NCI-H345 treated with DMSO at 0.1 percent for 48 hours (cell line): ENCODE measurements around the gene GFAP.

Source experiments
- DNase-seq: peaks from one replicate; lab custom pipeline; 2025; ENCODE audit not compliant: unreplicated experiment; lab: John Stamatoyannopoulos, UW

The GFAP gene

GRCh38 chr17:44915862-44916780, 821 bp upstream of the GFAP start:
- no peak for DNase-seq

- DNase-seq: no peak
Observed at GRCh38 chr17:44914698-44915271, 515 bp downstream of the GFAP start.

- DNase-seq: no peak
Observed at GRCh38 chr17:44914148-44914547, 1.2 kb downstream of the GFAP start.

GRCh38 chr17:44913676-44914075, 1.6 kb downstream of the GFAP start:
- DNase-seq: no peak

- DNase-seq: no peak
Observed at GRCh38 chr17:44912763-44913544, 2.3 kb downstream of the GFAP start.

- DNase-seq: no peak
Observed at GRCh38 chr17:44911133-44912001, 3.9 kb downstream of the GFAP start.

GRCh38 chr17:44910231-44911106, 4.8 kb downstream of the GFAP start:
- DNase-seq: no peak

- DNase-seq: no peak
Observed at GRCh38 chr17:44909681-44910144, 5.6 kb downstream of the GFAP start.

- no peak for DNase-seq
Observed at GRCh38 chr17:44908761-44909326, 6.5 kb downstream of the GFAP start.

GRCh38 chr17:44907729-44908470, 7.4 kb downstream of the GFAP start:
- DNase-seq: no peak

GRCh38 chr17:44906763-44907728, 8.3 kb downstream of the GFAP start:
- DNase-seq: no peak

GRCh38 chr17:44906010-44906646, 9.2 kb downstream of the GFAP start:
- DNase-seq: no peak

GRCh38 chr17:44905006-44906000, 10.0 kb downstream of the GFAP start:
- no peak for DNase-seq

- no peak for DNase-seq
Observed at GRCh38 chr17:44904001-44904984, 11.0 kb downstream of the GFAP start.
